GM10248 (cell line): ENCODE measurements around the gene HAND1.
A peak's percentile ranks its signal among the peaks of the same experiment; 100 is the strongest.

Experiments
- CTCF ChIA-PET: fragments of 300-600 bp; sonication (Branson Sonifier 250); formaldehyde crosslinking; extraction: SDS; loops from one replicate; lab custom pipeline; 2021; ENCODE audit warnings: antibody characterized with exemption; lab: Yijun Ruan, JAX
- POLR2A ChIA-PET: fragments of 350-650 bp; sonication (Branson Sonifier 250); formaldehyde crosslinking; extraction: SDS; loops from one replicate; lab custom pipeline; 2020; ENCODE audit warnings: antibody characterized with exemption; lab: Yijun Ruan, JAX
- DNase-seq: peaks from one replicate; pipeline ENCODE4 v3.0.0; 2012; ENCODE audit errors: extremely low spot score
- CTCF ChIP-seq: IDR thresholded peaks from 2 replicates; pipeline ENCODE4 v1.5.1; 2012; ENCODE audit warnings: mild to moderate bottlenecking, low read depth; ENCODE audit errors: extremely low read depth, missing control alignments, control extremely low read depth

HAND1 gene

GRCh38 chr5:154522284-154522683, 44.3 kb upstream of the HAND1 start:
- CTCF ChIA-PET, result interaction anchor here (1.1 to 4.4 kb wide), 8 partner anchors 10 to 92 kb away, joined by 3 to 92 read pairs (median 20); no protein-coding TSS in a partner anchor
- POLR2A ChIA-PET, result no interaction called here
- no peak for TF ChIP-seq CTCF

GRCh38 chr5:154521756-154522155, 43.7 kb upstream of the HAND1 start:
- POLR2A ChIA-PET, result no interaction called here
- TF ChIP-seq CTCF, result no peak
- CTCF ChIA-PET, result interaction anchor here (0.9 to 4.4 kb wide), 23 partner anchors 10 to 455 kb away, joined by 3 to 92 read pairs (median 6); no protein-coding TSS in a partner anchor
- DNase-seq, result no peak

More at GRCh38 chr5:154522284-154522683, 44.3 kb upstream of the HAND1 start:
- DNase-seq, result no peak

- DNase-seq, result peak; percentile 62
- TF ChIP-seq CTCF, result peak; percentile 68
- ChIA-PET CTCF (interaction anchor here (0.6 to 4.4 kb wide), 46 partner anchors 9 to 546 kb away, joined by 3 to 92 read pairs (median 4); partner anchors contain the start of gene HAND1), POLR2A (no interaction called here)
Observed at GRCh38 chr5:154520861-154521453, 42.9 kb upstream of the HAND1 start.

- DNase-seq, result no peak
- CTCF ChIA-PET, result interaction anchor here (1.4 to 4.4 kb wide), 6 partner anchors 13 to 82 kb away, joined by 3 to 92 read pairs (median 22); no protein-coding TSS in a partner anchor
- POLR2A ChIA-PET, result no interaction called here
- no peak for TF ChIP-seq CTCF
Observed at GRCh38 chr5:154519359-154519758, 41.3 kb upstream of the HAND1 start.

- CTCF ChIA-PET, result interaction anchor here (3.3 to 4.4 kb wide), 4 partner anchors 14 to 58 kb away, joined by 10 to 92 read pairs (median 37); no protein-coding TSS in a partner anchor
- POLR2A ChIA-PET, result no interaction called here
- no peak for DNase-seq
- TF ChIP-seq CTCF, result no peak
Observed at GRCh38 chr5:154518438-154518867, 40.4 kb upstream of the HAND1 start.

- no peak for DNase-seq
- POLR2A ChIA-PET, result no interaction called here
- TF ChIP-seq CTCF, result no peak
- CTCF ChIA-PET, result interaction anchor here (2.5 to 4.4 kb wide), 4 partner anchors 14 to 58 kb away, joined by 9 to 92 read pairs (median 37); no protein-coding TSS in a partner anchor
Observed at GRCh38 chr5:154517810-154518437, 39.9 kb upstream of the HAND1 start.
